Suppressor macrophage treated with lipopolysaccharide for 1 hour (primary cell): Measurements from ENCODE around the gene PDX1.
"Not testable (repeated sequence)": the region's sequence is repeated elsewhere in the genome, so short reads cannot be mapped to it uniquely, and the experiment has no call there.

ENCODE experiments used
- DNase-seq, 3 donors: peaks; one replicate each; pipeline ENCODE4 v3.0.0-alpha.2; 2020 to 2022

Gene PDX1

DNA sequence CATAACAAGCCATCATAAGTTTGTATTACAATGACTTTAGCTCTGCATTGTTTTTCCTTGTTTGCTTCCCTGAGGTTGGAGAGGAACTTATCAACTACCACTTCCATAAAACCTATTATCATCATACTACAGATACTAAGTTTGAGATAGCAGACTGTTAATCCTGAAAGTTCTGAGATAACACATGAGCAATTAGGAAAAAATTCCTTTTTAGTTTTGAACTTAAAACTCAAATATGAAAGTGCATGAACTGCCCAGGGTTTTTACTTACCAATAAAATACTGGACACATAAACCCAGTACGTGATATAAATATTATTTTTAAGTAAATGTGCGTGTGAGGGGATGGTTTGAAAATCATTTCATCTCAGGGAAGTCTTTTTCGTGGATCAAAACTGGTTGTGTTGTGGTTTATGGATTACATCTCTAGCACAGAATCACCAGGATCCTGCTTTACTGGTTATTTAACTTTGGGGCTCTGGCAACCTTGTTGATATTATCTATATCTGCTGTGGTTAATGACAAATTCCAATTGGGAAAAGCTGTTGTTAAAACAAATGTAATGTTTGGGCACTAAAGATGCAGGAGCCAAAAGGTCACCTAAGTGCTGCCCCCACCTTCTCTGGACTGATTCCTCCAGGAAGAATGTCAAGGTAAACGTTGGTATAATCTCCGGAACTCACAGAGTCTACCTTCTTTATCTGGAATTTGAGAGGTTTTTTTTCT lies 36.9 kb downstream of the PDX1 start:
- no peak for DNase-seq

DNA sequence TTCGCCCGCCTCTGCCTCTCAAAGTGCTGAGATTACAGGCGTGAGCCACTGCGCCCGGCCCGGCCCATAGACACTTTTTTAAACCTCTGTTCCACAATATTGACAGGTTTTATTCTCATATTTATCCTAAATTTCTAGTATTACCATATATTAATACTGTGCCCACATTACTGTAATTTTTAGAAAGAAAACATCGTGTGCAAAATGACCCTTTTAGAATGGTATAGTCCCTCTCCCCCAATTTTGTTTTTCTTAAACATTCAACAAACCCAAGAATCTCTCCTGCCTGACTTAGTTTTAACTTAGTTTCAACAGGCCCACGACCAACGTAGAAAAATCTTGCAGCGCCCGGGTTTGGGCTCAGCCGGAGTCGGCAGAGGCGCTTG lies 40.2 kb downstream of the PDX1 start:
- DNase-seq, result no peak

DNA sequence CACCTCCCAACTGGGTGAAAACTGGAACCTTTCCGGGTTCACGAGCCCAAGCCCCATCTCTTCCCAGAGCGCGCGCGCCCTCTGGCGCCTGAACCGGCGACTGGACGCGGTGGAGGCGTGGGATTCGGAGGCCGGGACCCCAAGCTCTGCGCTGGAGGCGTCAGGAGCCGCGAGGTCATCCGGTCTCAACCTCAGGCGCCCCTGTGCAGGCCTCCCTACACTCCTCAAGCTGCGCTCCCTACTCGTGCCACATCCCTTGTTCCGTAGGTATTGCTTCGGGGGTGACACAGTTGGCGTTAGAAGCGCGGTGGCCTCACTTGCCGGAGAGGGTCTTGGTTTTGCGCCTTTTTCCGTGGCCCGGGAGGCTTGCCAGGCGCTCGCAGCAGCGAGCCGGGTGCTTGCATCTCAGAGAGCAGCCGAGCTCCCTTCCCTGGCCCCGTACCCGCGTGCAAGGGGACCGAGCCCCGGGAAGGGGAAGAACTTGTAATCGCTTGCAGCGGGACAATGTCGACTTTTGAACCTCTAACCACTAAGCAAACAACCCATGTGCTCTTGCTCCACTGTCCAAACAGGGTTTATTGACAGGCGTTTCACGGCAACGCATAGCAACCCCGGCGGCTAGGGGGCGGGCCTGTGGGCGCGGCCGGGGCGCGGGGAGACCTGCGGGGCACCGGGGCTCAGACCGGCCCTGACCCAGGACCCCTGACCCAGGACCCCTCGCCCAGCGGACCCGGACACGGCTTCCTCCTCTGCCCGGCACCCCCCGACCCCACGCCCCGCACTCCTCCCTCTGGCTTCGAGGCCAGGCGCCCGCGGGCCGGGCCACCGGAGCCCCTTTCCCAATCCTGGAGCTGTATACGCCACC lies 40.8 kb downstream of the PDX1 start:
- DNase-seq, result peak; percentile 64 to 80 (median 68)

DNA sequence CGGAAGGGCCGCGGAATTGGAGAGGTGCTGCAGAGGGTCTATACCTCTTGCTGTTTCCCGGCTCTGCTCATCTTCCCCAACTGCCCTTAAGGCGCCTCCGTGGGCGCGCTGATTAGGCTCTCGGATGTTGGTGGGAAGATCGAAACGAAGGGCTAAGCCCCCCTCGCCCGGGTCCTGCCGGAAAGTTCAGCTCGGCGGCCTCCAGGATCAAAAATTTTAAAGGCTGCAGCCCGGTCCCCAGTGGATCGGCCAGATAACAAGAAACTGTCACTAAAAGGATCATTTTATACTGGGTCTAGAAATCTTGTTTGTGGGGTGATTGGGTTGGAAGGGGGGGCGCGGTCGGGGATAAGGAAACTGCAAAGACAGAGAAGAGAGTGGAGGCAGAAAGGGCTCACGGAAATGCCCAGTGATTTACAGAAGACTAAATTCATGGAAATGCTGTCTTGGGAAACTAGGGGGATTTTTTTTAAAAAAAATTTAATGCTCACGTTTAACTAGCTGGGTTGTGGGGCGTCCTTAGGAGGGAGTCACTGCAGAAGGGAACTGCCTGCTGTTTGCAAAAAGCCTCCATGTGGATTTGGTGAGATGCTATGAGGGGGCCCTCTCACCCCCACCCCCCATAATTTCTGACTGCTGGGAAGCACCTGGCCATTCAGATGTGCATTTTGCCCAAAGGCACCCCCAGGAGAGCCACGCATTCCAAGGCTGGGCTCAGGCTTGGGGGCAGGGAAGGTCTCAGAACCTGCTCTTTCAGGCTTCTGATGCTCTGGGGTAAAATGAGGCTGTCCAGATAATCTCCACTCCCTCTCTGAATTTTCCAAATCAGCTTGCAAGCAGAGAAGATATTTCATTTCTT lies 41.7 kb downstream of the PDX1 start:
- DNase-seq, result peak; percentile 25 to 74 (median 47)

DNA sequence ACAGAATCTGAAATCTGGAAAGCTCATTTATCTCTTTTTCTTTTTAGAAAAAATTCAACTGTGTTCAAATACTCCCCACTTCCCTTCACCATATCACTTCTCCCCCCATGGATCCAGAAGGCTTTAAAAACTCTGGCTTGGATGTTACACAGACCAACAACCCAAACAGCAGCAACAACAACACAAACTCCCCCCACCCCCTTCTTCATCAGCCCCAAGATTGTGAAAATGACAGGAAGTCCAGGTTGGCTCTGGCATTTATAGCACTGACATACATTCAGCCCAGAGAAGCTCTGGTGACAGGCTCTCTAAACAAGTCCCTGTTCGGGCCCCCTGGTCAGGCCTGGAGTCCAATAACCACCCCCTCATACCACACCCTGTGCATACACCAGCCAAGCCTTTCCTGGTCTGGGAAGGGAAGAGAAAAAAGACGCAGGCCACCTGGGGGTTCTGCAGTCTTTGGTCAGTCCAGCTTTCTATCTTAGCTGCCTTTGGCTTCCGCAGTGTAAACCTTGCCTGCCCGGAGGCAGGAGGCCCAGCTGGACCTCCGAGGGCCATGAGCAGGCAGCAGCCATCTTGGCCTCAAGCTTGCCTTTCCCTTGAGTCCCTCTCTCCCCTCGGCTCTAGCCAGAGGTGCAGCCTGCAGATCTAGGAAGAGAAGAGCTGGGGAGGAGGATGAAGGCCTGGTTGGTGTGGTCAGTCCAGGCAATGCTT lies 42.5 kb downstream of the PDX1 start:
- DNase-seq, result no peak

DNA sequence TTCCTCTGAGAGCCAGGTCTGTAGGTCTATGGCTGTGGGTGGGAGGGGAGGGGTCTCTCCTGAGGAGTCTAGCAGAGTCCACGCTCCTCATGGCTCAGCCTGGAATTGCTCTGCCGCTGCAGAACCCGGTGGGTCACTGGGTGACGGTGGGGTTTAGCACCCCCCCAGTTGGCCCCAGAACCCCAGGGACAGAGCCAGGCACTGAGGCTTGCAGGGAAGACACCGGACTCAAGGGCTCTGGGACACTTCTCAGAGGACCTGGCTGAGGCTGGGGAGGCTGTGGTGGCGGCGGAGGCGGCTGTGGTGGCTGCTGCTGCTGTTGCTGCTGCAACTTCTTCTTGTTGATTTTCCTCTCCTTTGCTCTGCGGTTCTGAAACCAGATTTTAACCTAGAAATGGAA lies 43.2 kb downstream of the PDX1 start:
- DNase-seq, result no peak

DNA sequence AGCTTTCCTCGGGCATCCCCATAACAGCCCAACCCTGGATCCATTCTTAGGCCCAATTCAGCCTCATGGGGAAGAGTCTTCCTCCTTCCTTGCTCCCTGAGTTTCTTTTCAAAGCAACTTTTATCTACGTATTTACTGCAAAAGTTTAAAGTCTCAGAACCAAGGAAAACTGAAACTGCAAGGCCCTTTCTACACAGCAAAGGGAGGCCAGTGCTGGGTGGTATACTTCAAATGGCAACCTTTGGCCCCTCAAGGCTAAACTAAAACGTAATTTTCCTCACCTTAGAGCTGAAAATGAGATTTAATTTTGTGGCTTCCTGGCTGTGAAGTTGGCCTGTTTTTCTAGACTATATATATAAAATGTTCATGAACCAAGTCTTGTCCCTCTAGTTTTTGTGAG lies 43.7 kb downstream of the PDX1 start:
- DNase-seq, result no peak

DNA sequence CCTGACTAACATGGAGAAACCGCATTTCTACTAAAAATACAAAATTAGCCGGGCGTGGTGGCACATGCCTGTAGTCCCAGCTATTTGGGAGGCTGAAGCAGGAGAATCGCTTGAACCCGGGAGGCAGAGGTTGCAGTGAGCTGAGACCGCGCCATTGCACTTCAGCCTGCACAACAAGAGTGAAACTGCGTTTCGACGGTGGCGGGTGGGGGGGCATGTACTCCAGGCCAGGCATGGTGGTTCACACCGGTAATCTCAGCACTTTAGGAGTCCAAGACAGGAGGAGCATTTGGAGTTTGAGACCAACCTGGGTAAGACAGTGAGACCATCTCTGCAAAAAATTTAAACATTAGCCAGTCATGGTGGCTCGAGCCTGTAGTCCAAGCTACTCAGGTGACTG lies 44.4 kb downstream of the PDX1 start:
- DNase-seq, result not testable (repeated sequence)

DNA sequence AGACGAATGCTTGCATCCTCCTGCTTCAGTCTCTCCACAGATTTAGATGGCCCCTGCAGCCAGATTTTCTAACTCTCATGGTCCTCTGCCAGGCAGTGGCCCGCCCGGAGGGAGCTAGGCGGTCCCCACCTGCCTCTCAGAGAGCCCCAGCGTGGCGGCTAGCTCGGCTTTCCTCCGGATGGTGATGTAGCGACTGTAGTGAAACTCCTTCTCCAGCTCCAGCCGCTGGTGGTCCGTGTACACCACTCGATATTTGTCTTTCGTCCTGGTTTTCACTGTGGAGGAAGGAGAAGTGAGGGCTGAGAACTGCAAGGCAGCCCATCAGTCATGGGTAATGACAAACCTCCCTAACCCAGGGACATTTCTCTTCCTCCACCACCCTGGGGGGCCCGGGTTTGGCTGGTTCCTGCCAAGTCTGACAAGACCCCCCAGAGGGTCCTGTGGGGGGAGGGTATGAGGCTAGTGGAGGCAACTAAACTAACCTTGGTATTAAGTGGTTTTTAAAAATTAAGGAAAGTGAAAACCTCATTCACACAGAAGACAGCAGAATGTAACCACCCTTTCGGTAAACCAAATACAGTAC lies 45.0 kb downstream of the PDX1 start:
- DNase-seq, result no peak

DNA sequence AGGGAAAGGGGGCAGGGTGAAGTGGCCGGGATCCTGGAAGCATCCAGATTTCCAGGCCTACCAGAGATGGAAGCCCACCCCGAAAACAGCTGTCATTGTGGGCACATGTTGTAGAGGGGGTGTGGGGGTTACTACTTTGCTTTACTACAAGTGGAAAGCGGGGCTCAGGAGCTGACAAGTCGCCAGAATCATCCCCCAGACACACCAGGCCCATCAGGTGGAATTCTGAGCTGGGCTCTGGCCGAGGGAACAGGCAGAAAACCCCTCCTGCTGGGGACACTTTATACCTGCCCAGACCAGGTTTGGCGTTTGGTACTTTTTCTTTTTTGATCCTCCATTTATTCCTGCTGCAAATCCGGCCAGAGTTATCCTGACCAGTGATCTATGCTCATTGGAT lies 45.5 kb downstream of the PDX1 start:
- no peak for DNase-seq

DNA sequence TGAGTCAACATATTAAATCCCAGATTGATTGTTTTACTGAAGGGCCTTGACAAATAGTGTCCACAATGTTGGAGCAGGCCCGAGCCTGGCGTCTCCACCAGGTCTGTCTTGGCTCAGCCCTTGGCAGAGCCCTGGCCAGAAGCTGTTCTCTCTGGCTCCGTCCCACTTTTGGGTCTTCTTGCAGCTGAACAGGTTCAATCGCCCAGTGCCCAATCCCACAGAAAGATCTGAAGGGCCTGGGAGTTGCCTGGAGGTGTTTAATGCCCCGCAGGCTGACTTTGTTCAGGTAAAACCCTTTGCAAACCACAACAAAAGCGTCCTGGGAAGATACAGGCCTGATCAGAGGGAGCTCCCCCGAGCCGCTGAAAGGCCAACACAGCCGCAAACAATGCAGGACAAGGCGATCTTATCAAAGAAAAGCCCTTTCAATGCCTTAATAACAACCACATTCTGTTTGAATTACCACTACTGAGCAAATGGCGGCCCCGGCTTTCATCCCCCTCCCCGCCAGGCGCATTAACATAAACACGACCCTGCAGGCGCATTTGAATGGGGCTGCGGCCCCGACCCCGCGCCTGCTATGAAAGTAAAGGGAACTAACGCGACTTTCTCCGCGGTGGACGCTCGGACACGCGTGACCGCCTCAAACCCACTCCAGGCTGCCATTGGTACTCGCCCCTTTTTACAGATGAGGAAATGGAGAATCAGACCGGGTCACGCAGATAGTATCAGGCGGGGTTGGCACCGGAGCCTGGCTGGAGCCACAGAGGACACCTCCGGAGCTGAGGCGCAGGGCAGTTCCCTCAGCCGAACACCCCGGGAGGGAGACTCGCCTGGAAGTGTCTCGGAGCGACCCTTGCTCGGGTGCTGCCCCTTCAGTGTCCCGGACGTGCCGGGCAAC lies 46.2 kb downstream of the PDX1 start:
- DNase-seq, result peak in 1 of 3 donors; percentile 11

DNA sequence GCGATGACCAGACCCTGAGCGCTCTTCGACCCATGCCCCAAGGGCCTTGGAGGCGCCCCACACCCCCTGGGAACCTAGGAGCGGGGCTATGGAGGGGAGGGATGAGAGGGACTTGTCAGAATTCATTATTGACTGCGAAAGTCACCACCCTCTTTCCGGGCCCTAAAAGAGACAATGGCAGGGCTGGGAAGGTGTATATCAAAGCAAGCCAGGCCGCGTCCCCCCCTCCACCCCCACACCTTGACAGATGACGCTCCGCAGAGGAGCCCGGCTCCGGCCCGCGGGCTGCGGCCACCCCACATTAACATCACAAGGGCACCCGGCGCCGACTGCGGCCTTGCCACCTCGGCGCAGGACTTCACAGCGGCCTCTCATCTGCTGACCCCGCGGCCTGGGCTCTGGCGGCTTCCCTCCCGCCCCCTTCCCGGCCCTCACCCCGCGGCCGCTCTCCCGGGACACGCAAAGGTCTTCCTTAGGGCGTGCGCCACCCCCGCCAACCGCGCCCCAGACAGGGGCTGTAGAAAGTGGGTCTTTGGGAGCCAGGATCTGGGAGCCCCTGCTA lies 46.9 kb downstream of the PDX1 start:
- DNase-seq, result peak in 1 of 3 donors; percentile 9

DNA sequence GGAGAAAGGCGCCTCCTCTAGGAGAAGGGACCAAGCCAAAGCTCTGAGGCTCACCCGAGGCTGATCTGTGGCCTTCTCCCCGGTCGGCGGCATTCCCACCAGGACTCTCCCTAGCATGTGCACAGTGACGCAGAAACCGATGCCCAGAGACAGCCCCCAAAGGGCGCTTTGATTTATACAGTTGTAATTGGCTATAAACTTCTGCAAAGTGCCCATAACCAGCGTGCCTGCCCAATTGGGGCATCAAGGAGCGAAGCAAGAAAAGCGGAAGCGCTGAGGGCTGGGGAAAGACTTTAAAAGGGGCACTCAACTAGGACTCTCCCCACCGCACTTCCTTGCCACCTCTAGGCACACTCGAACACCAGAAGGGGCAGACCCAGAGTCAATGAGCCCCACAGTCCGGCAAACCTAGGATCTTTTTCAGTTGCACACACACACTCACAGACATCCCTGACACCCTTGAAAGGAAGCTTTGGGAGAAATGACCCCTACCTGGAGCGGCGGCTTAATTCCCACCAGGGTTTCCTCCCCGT lies 47.5 kb downstream of the PDX1 start:
- peak; percentile 42 to 61 (median 44) for DNase-seq

DNA sequence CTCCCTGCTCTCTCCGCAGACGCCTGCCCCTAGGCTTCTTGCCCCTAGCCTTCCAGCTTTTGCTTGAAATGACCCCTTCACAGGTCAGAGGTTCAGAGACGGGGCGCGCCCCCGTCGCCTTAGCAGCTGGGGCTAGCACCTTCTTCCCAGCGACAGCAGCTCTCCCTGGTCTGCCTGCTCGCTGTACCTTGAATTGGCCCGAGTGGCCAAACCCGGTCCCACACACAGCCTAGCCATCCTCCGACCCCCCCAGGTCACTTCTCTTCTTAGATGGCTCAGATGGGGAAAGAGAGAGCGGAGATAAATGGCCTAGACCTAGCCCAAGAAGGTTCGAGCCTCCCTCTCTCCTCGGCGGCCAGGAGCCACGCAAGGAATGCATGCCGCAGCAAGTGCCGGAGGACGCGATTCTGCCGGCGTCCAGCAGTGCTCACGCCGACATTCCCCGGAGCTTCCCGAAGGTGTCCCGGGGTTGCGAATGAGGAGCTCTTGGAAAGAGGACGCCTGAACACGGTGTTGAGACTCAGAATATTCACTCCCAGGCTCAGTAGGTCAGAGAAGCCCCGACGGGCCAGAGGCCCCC lies 48.0 kb downstream of the PDX1 start:
- DNase-seq, result no peak

DNA sequence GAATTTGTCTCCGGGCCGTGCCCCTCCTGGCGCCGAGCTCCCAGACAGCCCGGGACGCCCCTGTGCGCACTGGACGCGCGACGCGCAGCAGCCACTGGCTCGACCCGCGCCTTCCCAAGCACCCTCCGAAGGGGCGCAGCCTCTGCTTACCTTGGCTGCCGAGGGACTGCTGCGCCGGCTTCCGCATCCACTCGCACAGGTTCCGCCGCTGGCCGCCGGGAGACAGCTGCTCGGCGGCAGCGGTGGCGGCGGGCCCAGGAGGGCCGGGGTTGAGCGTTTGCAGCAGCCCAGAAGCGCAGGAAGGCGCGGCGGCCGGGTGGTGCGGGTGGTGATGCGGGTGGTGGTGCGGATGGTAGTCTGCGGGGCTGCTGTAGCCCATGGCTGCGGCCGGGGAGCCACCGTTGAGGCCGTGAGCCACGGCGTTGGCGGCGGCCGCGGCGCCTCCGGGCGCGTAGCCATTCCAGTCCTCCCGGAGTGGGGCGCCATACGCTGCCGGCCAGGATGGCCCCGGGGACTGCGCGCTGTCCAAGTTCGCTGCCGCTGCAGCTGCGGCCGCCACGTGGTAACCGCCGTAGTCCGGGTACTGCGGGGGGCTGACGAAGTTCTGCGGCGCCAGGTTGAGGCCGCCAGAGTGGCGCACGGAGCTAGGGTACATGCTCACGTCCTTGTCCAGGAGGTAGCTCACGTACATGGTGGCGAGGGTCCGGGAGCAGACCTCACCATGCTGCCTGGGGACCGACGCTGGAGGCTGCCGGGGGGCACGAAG lies 48.7 kb downstream of the PDX1 start:
- DNase-seq, result no peak

DNA sequence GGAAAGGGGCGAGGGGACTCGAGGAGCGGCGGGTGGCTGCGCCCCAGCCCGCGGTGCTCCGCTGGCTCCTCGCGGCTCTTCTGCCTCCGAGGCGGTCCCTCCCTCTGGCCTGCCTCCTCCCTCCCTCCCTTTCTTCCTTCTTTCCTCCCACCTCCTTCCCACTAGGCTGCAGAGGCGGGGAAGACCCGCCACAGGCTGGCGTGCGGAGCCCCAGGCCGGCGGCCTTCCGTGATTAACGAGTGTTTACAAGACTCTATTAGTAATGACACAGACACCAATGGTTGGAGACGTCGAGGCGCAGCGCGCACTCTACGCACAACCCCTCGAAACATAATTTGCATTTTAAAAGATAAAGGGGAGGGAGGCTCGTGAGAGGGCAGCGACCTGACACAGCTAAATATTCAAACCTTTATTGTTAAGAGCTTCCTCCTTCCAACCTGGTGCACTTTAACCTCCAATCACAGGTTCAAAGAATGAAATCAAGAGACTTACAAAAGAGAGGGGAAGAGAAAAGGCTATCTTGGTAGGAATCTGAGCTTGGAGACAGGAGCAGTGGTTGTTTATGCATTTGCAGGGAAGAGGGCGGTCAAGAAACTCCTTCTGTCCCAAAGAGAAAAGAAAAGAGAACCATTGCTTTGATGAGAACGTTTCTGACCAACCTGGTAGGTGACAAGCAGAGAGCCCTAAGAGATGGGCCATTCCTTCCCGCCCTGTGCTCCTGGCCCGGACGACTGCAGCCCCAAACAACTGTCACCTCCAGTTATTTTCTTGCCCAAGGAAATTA lies 49.5 kb downstream of the PDX1 start, which contains the start of gene CDX2:
TSS of gene CDX2 (minus strand) at position 234 of the 784 bp plus-strand sequence. CDS start 309 bp downstream, outside the sequence.
- peak; percentile 29 to 61 (median 50) for DNase-seq

DNA sequence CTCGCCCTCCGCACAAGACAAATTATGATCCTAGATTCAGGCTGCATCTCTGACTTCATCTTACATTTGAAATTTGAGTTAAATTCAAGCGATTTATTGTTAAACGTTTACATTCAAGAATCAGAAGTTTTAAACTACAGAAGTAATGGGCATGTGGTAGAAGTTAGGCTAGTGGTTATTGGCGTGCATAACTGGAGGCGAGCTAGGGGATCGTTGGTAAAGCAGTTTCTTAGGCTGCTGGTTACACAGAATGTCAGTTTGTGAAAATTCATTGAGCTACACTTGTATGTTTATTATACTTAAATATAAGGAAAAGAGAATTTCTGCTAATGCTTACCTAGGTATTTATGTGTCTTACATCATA lies 50.0 kb downstream of the PDX1 start:
- DNase-seq, result no peak
